Cerebellar nuclear complex (tissue), 1 donor: ENCODE data around the gene COL5A2.

ENCODE experiments used
- DNase-seq, 2 experiments: peaks; one replicate each; lab custom pipeline; 2025; lab: John Stamatoyannopoulos, UW

Gene COL5A2

GRCh38 chr2:188997263-188997662 is 182.3 kb downstream of the COL5A2 start:
- no peak for DNase-seq

GRCh38 chr2:188993247-188993646 is 186.3 kb downstream of the COL5A2 start:
- DNase-seq: no peak

GRCh38 chr2:188986839-188987238 is 192.7 kb downstream of the COL5A2 start:
- DNase-seq: no peak

GRCh38 chr2:188984680-188985079 is 194.9 kb downstream of the COL5A2 start:
- DNase-seq: no peak

GRCh38 chr2:188984065-188984491 is 195.5 kb downstream of the COL5A2 start:
- DNase-seq: no peak

GRCh38 chr2:188983427-188984064 is 196.0 kb downstream of the COL5A2 start:
- DNase-seq: no peak
